Panc1 (cell line): ENCODE results near the gene CORO2B. TPM values are rescaled to one million over a fixed set of nuclear protein-coding genes. Genes with fewer than 3 reads are reported as not detected.

Experiments
- ATAC-seq: fragments of 200-7000 bp; cut with Tn5 transposase; 2 replicates; pipeline ENCODE4 v1.9.1; 2020; ENCODE audit warnings: mild to moderate bottlenecking, moderate library complexity
- BruUV-seq: library from RNA; stranded (reverse); fragments of 400-500 nt; replicated peaks from 2 replicates; lab custom pipeline; 2021; lab: Mats Ljungman, UMichigan
- CTCF ChIA-PET: fragments of 300-600 bp; sonication (Branson Sonifier 250); formaldehyde crosslinking; loops from one replicate; lab custom pipeline; 2022; ENCODE audit warnings: antibody characterized with exemption; lab: Charles Lee
- POLR2A ChIA-PET: fragments of 300-600 bp; sonication (Branson Sonifier 250); formaldehyde crosslinking; loops from one replicate; lab custom pipeline; 2022; ENCODE audit warnings: antibody characterized with exemption; lab: Charles Lee
- DNase-seq: peaks from one replicate; pipeline ENCODE4 v3.0.0-alpha.2; 2010; ENCODE audit warnings: low read depth, low spot score
- H3K27ac ChIP-seq: 2 replicates; pipeline ENCODE4 v1.5.1; 2011; ENCODE audit warnings: mild to moderate bottlenecking, low read length, inconsistent platforms
- H3K27me3 ChIP-seq: fragments of 200-500 bp; sonication (Bioruptor generic); 2 replicates; pipeline ENCODE4 v1.6.0; 2014; ENCODE audit warnings: low read length, inconsistent platforms; ENCODE audit not compliant: control insufficient read depth, insufficient read depth
- H3K36me3 ChIP-seq: fragments of 200-500 bp; sonication (Bioruptor generic); 2 replicates; pipeline ENCODE4 v1.5.1; 2014; ENCODE audit warnings: inconsistent platforms, mild to moderate bottlenecking, low read length, moderate library complexity; ENCODE audit not compliant: control insufficient read depth, insufficient read depth
- H3K4me1 ChIP-seq: 2 replicates; pipeline ENCODE4 v1.5.1; 2011; ENCODE audit warnings: inconsistent platforms, mild to moderate bottlenecking, low read length, moderate library complexity; ENCODE audit not compliant: control insufficient read depth, insufficient read depth
- H3K4me3 ChIP-seq, 2 experiments: 2 replicates each; pipeline ENCODE4 v1.5.1; 2011 to 2012; ENCODE audit warnings: low read depth in 2 of 2, low read length in 2 of 2, mild to moderate bottlenecking in 2 of 2, inconsistent platforms in 1 of 2, moderate library complexity in 1 of 2
- H3K9me3 ChIP-seq: fragments of 200-500 bp; sonication (Bioruptor generic); 2 replicates; pipeline ENCODE4 v1.5.1; 2014; ENCODE audit warnings: low read depth, mild to moderate bottlenecking, inconsistent platforms, low read length, moderate library complexity; ENCODE audit not compliant: control insufficient read depth, insufficient read depth
- CTCF ChIP-seq: fragments of 450-650 bp; IDR thresholded peaks from 2 replicates; pipeline ENCODE4 v1.5.1; 2017; ENCODE audit warnings: mild to moderate bottlenecking
- POLR2AphosphoS5 ChIP-seq: IDR thresholded peaks from 2 replicates; pipeline ENCODE4 v1.6.1; 2012; ENCODE audit warnings: mild to moderate bottlenecking, low read depth, low read length, moderate library complexity
- REST ChIP-seq, 2 experiments: IDR thresholded peaks; 2 replicates each; pipeline ENCODE4 v1.6.1; 2011 to 2012; ENCODE audit warnings: low read depth in 2 of 2, control low read depth in 1 of 2, low read length in 1 of 2, mild to moderate bottlenecking in 1 of 2, moderate library complexity in 1 of 2; ENCODE audit not compliant: insufficient read depth in 1 of 2
- SIN3A ChIP-seq: IDR thresholded peaks from 2 replicates; pipeline ENCODE4 v1.6.1; 2012; ENCODE audit warnings: low read depth, mild to moderate bottlenecking, low read length, moderate library complexity, borderline replicate concordance; ENCODE audit not compliant: insufficient read depth
- TCF7L2 ChIP-seq: IDR thresholded peaks from 2 replicates; pipeline ENCODE4 v1.6.1; 2011; ENCODE audit warnings: mild to moderate bottlenecking, low read depth, low read length, inconsistent platforms
- in situ Hi-C: cut with HindIII; loops from 2 replicates; pipeline ENCODE4 v1.10.0; 2016; ENCODE audit warnings: low sequenced_read_pairs, low pct_unique_long_range_greater_than_20kb
- intact Hi-C: fragments of 100-400 bp; cut with micrococcal nuclease; formaldehyde crosslinking; loops from one replicate; pipeline ENCODE4 v1.10.0; 2022; ENCODE audit not compliant: unreplicated experiment
- total RNA-seq: library from RNA; stranded (reverse); gene quantifications from one replicate; pipeline ENCODE4 v1.2.1, GENCODE V29; 2021; ENCODE audit not compliant: unreplicated experiment

Gene CORO2B
- total RNA-seq, 1 experiment from 2014 or later = 0.36 TPM

- in situ Hi-C loops = no loop called here
- H3K36me3 ChIP-seq = no peaks in the 10 kb centered on the region
- no TSS peak for BruUV-seq
- H3K4me3 ChIP-seq = no peak overlapping the region
- H3K27me3 ChIP-seq = no peaks in the 10 kb centered on the region
- no peaks in the 10 kb centered on the region for H3K9me3 ChIP-seq
- no peak for TF ChIP-seq TCF7L2
- DNase-seq (no peak), ATAC-seq (no peak)
- ChIA-PET POLR2A (interaction anchor here (0.6 kb wide), 1 partner anchor 176 kb away, joined by 13 read pairs; no protein-coding TSS in a partner anchor), CTCF (no interaction called here)
- no peak overlapping the region for H3K27ac ChIP-seq
- intact Hi-C loops = no loop called here
- H3K4me1 ChIP-seq = no peaks in the 10 kb centered on the region
Measured at GRCh38 chr15:68696414-68697363, 117.9 kb downstream of the CORO2B start.

GRCh38 chr15:68697711-68698690 is 119.2 kb downstream of the CORO2B start:
- no peaks in the 10 kb centered on the region for H3K4me1 ChIP-seq
- BruUV-seq = no TSS peak
- in situ Hi-C loops = no loop called here
- TF ChIP-seq CTCF (no peak), POLR2AphosphoS5 (no peak), REST (IDR thresholded peaks at IDR 0.05; ENCODE audit: insufficient read depth in 1 of 2, low read depth in 2 of 2, low read length in 1 of 2) (no peak), TCF7L2 (no peak), SIN3A (no peak)
- no peaks in the 10 kb centered on the region for H3K36me3 ChIP-seq
- intact Hi-C loops = no loop called here
- no peak overlapping the region for H3K27ac ChIP-seq
- no peaks in the 10 kb centered on the region for H3K27me3 ChIP-seq
- DNase-seq (no peak), ATAC-seq (no peak)
- ChIA-PET CTCF (interaction anchor here (0.5 kb wide), 1 partner anchor 115 kb away, joined by 7 read pairs; no protein-coding TSS in a partner anchor), POLR2A (no interaction called here)
- no peak overlapping the region for H3K4me3 ChIP-seq
- no peaks in the 10 kb centered on the region for H3K9me3 ChIP-seq
